ENCODE measurements around the gene LENG1.

LENG1 gene

DNA sequence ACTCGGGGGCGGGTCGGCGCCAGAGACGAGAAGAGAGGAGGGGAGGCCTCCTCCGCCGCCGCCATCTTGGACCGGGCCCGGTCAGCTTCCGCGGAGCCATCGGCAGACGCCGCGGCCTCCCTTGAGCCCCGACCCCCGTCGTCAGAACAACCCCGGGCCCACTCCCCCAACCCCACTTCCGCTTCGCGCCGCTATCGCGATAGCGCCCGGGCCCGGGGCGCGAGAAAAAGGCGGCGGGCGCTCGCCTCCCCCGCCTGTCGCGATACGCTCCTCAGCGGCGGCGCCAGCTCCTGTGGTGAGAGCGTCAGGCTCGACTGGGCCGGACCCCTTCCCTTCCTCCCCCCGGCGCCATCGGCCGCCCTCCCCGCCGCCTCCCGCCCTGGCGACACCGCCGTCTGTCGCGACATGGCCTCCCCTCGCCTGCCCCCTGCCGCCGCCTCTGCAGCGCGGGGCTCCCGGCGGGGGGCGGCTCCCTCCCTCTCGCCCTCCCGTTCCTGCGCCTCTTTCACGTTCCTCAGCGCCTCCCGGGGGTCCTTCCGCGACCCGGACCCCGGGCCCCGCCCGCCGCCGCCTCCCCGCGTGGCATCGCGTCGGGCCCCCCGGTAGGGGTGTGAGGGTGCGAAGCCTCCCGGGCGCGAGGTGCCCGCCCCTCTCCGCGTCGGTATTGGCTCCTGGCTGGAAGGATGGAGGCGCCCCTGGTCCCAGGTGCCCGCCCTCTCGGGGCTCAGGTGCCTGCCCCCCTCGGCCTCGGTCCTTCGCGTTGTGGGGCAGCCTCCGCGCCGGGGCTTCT, 21.6 kb downstream of the LENG1 start, which contains the start of gene CNOT3:
TSS of gene CNOT3 (plus strand) at position 64 of the 790 bp plus-strand sequence. CDS start 5,217 bp downstream, outside the sequence.
- DNase-seq = no peak

- DNase-seq = peak; percentile 100
Observed at GRCh38 chr19:54136864-54137698, 22.4 kb downstream of the LENG1 start.

DNA sequence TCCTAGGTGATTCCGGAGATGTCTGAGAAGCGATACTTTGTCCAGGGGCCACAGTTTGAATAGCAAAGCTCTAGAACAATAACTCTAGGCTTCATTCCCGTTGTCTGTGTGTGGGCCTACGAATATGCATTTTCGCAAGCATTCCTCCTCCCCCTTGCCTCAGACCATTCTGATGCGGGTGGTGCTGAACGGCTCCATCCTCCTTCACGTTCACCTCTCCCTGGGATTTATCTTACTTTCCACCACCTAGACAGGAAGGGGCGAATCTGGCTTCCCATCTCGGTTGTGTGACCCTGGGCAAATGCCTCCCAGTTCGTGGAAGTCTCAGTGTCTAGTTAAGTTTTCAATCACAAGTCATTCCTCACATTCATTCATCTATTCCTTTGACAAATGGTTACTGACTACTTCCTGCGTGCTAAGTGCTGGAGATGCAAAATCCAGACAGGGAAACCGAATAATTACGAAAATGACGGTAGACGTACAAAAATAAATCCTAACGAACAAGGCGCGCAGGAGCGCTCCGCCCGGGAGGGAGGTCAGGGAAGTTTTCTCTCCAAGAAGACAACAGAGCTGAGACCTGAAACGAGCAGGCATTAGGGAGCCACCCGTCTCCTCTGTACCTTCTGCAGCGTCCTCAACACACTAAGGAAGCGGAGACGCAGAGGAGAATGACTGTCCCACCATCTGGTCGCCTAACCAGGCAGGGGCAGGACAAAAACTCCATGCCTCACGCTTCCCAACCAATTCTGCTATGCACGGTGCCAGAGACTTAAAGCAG, 23.2 kb downstream of the LENG1 start:
- peak; percentile 80 for DNase-seq

DNA sequence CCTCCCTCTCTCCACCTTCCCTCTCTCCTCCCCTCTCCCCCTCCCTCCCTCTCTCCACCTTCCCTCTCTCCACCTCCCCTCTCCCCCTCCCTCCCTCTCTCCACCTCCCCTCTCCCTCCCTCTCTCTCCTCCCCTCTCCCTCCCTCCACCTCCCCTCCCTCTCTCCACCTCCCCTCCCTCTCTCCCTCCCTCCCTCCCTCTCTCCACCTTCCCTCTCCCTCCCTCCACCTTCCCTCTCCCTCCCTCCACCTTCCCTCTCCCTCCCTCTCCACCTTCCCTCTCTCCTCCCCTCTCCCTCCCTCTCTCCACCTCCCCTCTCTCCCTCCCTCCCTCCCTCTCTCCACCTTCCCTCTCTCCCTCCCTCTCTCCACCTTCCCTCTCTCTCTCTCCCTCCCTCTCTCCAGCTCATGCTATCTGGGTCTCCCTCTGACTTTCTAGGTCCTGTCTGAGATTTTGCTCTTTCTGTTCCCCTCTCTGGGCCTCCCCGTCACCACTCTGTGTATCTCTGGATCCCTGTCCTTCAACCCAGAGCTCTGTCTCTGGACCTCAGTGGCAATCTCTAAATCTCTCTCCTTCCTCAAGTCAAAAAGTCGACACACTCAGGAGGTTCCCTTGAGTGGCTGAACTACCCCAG, 25.4 kb downstream of the LENG1 start:
- DNase-seq = no peak

DNA sequence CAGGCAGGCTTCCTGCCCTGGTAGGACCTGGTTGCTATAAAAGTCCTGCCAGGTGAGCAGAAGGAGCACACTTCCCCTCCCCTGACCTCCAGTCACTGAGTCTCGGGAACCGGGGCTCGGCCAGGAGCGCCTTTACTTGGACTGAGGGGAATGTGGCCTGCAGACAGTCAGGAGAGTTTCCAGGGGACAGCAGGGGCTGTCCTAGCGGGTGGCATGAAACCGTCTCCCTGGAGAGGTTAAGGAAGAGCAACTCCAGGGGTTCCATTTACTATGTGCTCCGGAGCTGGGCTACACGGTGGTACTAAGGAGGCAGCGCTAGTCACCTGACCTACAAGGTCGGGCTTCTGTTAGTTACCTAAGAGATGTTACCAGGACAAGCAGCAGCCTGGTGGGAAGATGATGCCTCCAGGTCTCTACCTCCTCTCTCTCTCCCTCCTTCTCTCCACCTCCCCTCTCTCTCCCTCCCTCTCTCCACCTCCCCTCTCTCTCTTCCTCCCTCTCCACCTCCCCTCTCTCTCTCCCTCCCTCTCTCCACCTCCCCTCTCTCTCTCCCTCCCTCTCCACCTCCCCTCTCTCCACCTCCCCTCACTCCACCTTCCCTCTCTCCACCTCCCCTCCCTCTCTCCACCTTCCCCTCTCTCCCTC, 26.1 kb downstream of the LENG1 start:
- peak; percentile 87 for DNase-seq

GRCh38 chr19:54129617-54129996, 29.9 kb downstream of the LENG1 start:
- no peak for DNase-seq

DNA sequence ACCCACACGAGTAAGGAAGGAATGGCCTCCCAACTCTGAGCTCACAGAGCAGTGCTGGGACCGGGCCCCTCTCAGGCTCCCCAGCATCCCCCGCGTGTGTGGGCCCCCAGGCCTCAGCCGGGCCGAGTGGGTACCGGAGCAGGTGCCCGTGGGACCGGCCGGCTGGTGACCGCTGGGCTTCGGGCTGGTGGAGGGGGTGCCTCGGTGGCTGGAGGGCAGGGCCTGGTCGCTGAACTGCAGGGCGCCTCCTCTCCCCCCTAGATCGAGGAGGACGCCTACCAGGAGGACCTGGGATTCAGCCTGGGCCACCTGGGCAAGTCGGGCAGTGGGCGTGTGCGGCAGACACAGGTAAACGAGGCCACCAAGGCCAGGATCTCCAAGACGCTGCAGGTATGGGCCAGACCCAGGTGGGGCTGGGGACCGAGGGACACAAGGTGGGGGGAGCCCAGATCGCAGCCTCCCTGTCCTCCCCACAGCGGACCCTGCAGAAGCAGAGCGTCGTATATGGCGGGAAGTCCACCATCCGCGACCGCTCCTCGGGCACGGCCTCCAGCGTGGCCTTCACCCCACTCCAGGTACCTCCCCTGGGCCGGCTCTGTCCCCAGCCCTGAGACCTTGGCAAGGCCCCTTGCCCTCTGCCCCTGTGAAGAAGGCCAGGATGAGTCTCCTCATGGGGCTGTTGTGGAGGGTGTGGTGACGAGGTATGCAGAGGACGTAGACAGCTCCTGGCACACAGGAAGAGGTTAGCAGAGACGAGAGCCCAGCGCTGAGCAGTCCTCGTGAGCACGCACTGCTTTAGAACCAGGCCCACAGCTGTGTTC, 30.5 kb downstream of the LENG1 start:
- DNase-seq = no peak

GRCh38 chr19:54128441-54128725, 31.1 kb downstream of the LENG1 start:
- DNase-seq = no peak

GRCh38 chr19:54127688-54128440, 31.7 kb downstream of the LENG1 start:
- DNase-seq = no peak

GRCh38 chr19:54125713-54126112, 33.8 kb downstream of the LENG1 start:
- DNase-seq = no peak

DNA sequence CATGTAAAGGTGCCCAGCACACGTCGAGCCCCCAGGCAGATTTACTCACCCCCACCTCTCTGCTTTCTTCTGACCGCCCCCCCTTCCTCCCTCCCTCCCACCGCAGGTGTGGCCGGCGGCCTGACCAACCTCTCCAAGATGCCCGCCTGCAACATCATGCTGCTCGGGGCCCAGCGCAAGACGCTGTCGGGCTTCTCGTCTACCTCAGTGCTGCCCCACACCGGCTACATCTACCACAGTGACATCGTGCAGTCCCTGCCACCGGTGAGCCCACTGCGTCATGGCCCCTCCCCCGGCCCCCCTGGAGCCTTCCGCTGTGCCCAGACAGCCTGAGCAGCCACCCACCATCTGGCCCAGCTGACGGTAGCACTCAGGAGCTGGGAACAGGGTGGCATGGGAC, 35.1 kb downstream of the LENG1 start:
- DNase-seq = no peak

GRCh38 chr19:54123682-54124081, 35.8 kb downstream of the LENG1 start:
- no peak for DNase-seq

- DNase-seq = no peak
Observed at GRCh38 chr19:54121259-54121658, 38.3 kb downstream of the LENG1 start.

GRCh38 chr19:54115109-54116063, 44.1 kb downstream of the LENG1 start, which contains the start of the genes PRPF31 and TFPT:
PRPF31 (plus strand) TSS chr19:54115754; CDS start chr19:54118279, 2,525 bp downstream.
TFPT (minus strand) TSS chr19:54115657; CDS start chr19:54115269, 388 bp downstream.
- peak; percentile 99 for DNase-seq

GRCh38 chr19:54114340-54115108, 45.0 kb downstream of the LENG1 start:
- peak; percentile 65 for DNase-seq

- DNase-seq = no peak
Observed at GRCh38 chr19:54109651-54110050, 49.9 kb downstream of the LENG1 start.

GRCh38 chr19:54108496-54108895, 51.0 kb downstream of the LENG1 start:
- no peak for DNase-seq

- no peak for DNase-seq
Observed at GRCh38 chr19:54107876-54108490, 51.5 kb downstream of the LENG1 start.
